22Rv1 (cell line): ENCODE results near the gene TMED4.

Source experiments
- CTCF ChIP-seq: fragments of 450-650 bp; IDR thresholded peaks from 2 replicates; pipeline ENCODE4 v1.5.1; 2017; ENCODE audit warnings: mild to moderate bottlenecking
- ZFX ChIP-seq: fragments of 450-650 bp; IDR thresholded peaks from 2 replicates; pipeline ENCODE4 v1.6.1; 2017; ENCODE audit warnings: antibody characterized with exemption, borderline replicate concordance

- TF ChIP-seq CTCF (no peak), ZFX (no peak)
Observed at GRCh38 chr7:44533301-44534055, 48.6 kb downstream of the TMED4 start.
